Liver (tissue), 9 donors: ENCODE results near the gene NRIP1. TPM values are rescaled to one million over a fixed set of nuclear protein-coding genes. Genes with fewer than 3 reads are reported as not detected.

ENCODE experiments used
- DNase-seq: peaks from one replicate; pipeline ENCODE4 v3.0.0-alpha.2; 2017; ENCODE audit warnings: low spot score
- H3K27ac ChIP-seq, 2 donors: one replicate each; pipeline ENCODE4 v1.7.0; 2013; ENCODE audit warnings: inconsistent platforms in 2 of 2, low read length in 2 of 2, control low read depth in 1 of 2, low read depth in 1 of 2, mild to moderate bottlenecking in 1 of 2
- H3K27me3 ChIP-seq, 4 donors: one replicate each; pipeline versions ENCODE4 v1.6.1 to v1.7.0; 2013; ENCODE audit warnings: low read length in 3 of 4, inconsistent platforms in 1 of 4, mild to moderate bottlenecking in 1 of 4, moderate library complexity in 1 of 4; ENCODE audit not compliant: control insufficient read depth in 4 of 4, insufficient read depth in 4 of 4
- H3K36me3 ChIP-seq, 4 donors: one replicate each; pipeline versions ENCODE4 v1.6.1 to v1.7.0; 2013; ENCODE audit warnings: low read length in 3 of 4, mild to moderate bottlenecking in 3 of 4, low read depth in 1 of 4, moderate library complexity in 1 of 4; ENCODE audit not compliant: control insufficient read depth in 4 of 4, insufficient read depth in 3 of 4
- H3K4me1 ChIP-seq, 4 donors: one replicate each; pipeline versions ENCODE4 v1.6.1 to v1.7.0; 2013; ENCODE audit warnings: low read length in 3 of 4, mild to moderate bottlenecking in 3 of 4, moderate library complexity in 1 of 4; ENCODE audit not compliant: control insufficient read depth in 4 of 4, insufficient read depth in 4 of 4
- H3K4me3 ChIP-seq, 3 donors: one replicate each; pipeline versions ENCODE4 v1.6.1 to v1.7.0; 2013; ENCODE audit warnings: low read length in 3 of 3, control low read depth in 1 of 3, low read depth in 1 of 3, mild to moderate bottlenecking in 1 of 3
- H3K9ac ChIP-seq, 2 donors: one replicate each; pipeline ENCODE4 v1.7.0; 2013; ENCODE audit warnings: low read length in 2 of 2, mild to moderate bottlenecking in 2 of 2, moderate library complexity in 2 of 2, control low read depth in 1 of 2, low read depth in 1 of 2
- H3K9me3 ChIP-seq, 4 donors: one replicate each; pipeline versions ENCODE4 v1.6.1 to v1.7.0; 2013; ENCODE audit warnings: low read length in 3 of 4; ENCODE audit not compliant: control insufficient read depth in 4 of 4
- EGR1 ChIP-seq, 2 donors: IDR thresholded peaks; 2 replicates each; pipeline ENCODE4 v1.6.1; 2016 to 2018; ENCODE audit warnings: antibody characterized with exemption in 2 of 2, low read depth in 2 of 2
- FOXA1 ChIP-seq: IDR thresholded peaks from 2 replicates; pipeline ENCODE4 v1.6.1; 2016; ENCODE audit warnings: antibody characterized with exemption
- GABPA ChIP-seq, 2 donors: IDR thresholded peaks in 1 of 2; conservative IDR thresholded peaks in 1 of 2; 2 replicates each; pipeline ENCODE4 v1.6.1; 2016; ENCODE audit warnings: antibody characterized with exemption in 2 of 2, mild to moderate bottlenecking in 1 of 2, moderate library complexity in 1 of 2
- HNF4A ChIP-seq, 2 donors: conservative IDR thresholded peaks; 2 replicates each; pipeline ENCODE4 v1.6.1; 2016; ENCODE audit warnings: antibody characterized with exemption in 2 of 2, mild to moderate bottlenecking in 2 of 2
- HNF4G ChIP-seq: IDR thresholded peaks from 2 replicates; pipeline ENCODE4 v1.6.1; 2016; ENCODE audit warnings: antibody characterized with exemption
- NR2F2 ChIP-seq: IDR thresholded peaks from 2 replicates; pipeline ENCODE4 v1.6.1; 2016; ENCODE audit warnings: antibody characterized with exemption
- RAD21 ChIP-seq, 2 donors: IDR thresholded peaks; 2 replicates each; pipeline ENCODE4 v1.6.1; 2016; ENCODE audit warnings: antibody characterized with exemption in 2 of 2, mild to moderate bottlenecking in 2 of 2
- RXRA ChIP-seq, 2 donors: IDR thresholded peaks; 2 replicates each; pipeline ENCODE4 v1.6.1; 2017 to 2018; ENCODE audit warnings: antibody characterized with exemption in 2 of 2, mild to moderate bottlenecking in 1 of 2
- SP1 ChIP-seq: IDR thresholded peaks from 2 replicates; pipeline ENCODE4 v1.6.1; 2018; ENCODE audit warnings: antibody characterized with exemption, mild to moderate bottlenecking
- TAF1 ChIP-seq: conservative IDR thresholded peaks from 2 replicates; pipeline ENCODE4 v1.6.1; 2016; ENCODE audit warnings: antibody characterized with exemption, mild to moderate bottlenecking
- YY1 ChIP-seq: IDR thresholded peaks from 2 replicates; pipeline ENCODE4 v1.6.1; 2016; ENCODE audit warnings: antibody characterized with exemption, mild to moderate bottlenecking
- WGBS: extraction: QIAGEN DNeasy Blood & Tissue Kit; methylation state at CpG from one replicate; pipeline ENCODE4 v1.1.7; 2013; 5-methylcytosine and 5-hydroxymethylcytosine counted together
- polyA plus RNA-seq, 2 donors: library from polyadenylated mRNA; stranded (reverse) in 1 of 2; unstranded in 1 of 2; fragments of 200-250 nt in 1 of 2; fragments of >200 nt in 1 of 2; fragmentation: Nextera tagmentation in 1 of 2; extraction: Ambion mirVana in 1 of 2; gene quantifications; one replicate each; pipeline versions ENCODE4 v1.2.1 to v1.2.3, GENCODE V29; 2013 to 2015
- total RNA-seq, 2 donors: library from RNA; depleted of rRNA; stranded (reverse); fragments of >200 nt; gene quantifications; one replicate each; pipeline ENCODE4 v1.2.3, GENCODE V29; 2014
- TF ChIP-seq, protein P1 (sequence below): IDR thresholded peaks from 2 replicates; pipeline ENCODE4 v1.6.1; 2016; ENCODE audit warnings: antibody characterized with exemption
- TF ChIP-seq, protein P2 (sequence below): IDR thresholded peaks from 2 replicates; pipeline ENCODE4 v1.6.1; 2016; ENCODE audit warnings: antibody characterized with exemption
- TF ChIP-seq, protein P3 (sequence below): IDR thresholded peaks from 2 replicates; pipeline ENCODE4 v1.6.1; 2016; ENCODE audit warnings: antibody characterized with exemption
- TF ChIP-seq, protein P4 (sequence below): fragments of 150-350 bp; IDR thresholded peaks from 2 replicates; pipeline ENCODE4 v1.5.1; 2017; ENCODE audit warnings: improper control_type of control experiment, low read depth, low read length; ENCODE audit not compliant: missing input control
- TF ChIP-seq, protein P5 (sequence below): IDR thresholded peaks from 2 replicates; pipeline ENCODE4 v1.6.1; 2016; ENCODE audit warnings: antibody characterized with exemption, mild to moderate bottlenecking
- donor health status: healthy.
- donor health status: healthy.
- donor health status: healthy.
- donor health status: healthy.
- donor health status: healthy.

NRIP1 gene
- total and polyA plus RNA-seq, 4 donors, result 3.8 to 28.4 (median 12.6) TPM

DNA sequence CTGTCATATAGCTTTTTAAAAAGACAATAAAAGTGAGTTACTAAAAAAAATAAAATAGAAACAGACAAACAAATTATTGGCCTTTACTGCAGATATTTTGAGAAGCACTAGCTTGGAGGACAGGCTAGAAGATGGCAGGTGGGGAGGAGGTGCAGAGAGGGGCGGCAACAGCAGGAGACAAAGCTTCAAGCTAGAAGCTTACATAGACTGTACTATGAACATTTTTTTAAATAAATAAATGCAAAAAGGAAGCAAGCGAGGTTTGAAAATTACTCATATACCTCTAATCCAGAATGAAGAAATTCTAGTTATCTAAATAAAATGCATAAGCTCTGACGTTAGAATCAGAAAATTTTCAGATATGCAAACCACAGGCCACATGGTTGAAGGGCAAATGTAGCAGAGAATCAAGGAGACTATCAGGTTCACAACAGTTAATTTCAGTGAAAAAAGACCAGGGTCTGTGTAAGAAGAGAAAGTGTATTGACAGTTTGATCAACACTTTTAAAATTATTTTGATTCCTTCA, 54.9 kb downstream of the NRIP1 start:
- no peaks in the 10 kb centered on the region for H3K9me3 ChIP-seq
- no peak overlapping the region for H3K9ac ChIP-seq
- H3K4me1 ChIP-seq, result peaks cover 0 to 10% (median 5%) of the 10 kb centered on the region in 4 donors
- H3K36me3 ChIP-seq, result peaks cover 1 to 4% (median 2%) of the 10 kb centered on the region in 4 donors
- no peak for DNase-seq
- H3K27ac ChIP-seq, result no peak overlapping the region
- TF ChIP-seq FOXA1 (no peak), EGR1 (IDR thresholded peaks at IDR 0.05; ENCODE audit: low read depth in 2 of 2) (no peak), YY1 (no peak), GABPA (IDR thresholded peaks at IDR 0.05 in 1 of 2, conservative IDR thresholded peaks at IDR 0.05 in 1 of 2) (no peak), NR2F2 (no peak), TAF1 (no peak), HNF4A (conservative IDR thresholded peaks at IDR 0.05) (no peak), HNF4G (no peak), RAD21 (IDR thresholded peaks at IDR 0.05) (no peak), RXRA (IDR thresholded peaks at IDR 0.05) (no peak), SP1 (no peak)
- TF ChIP-seq, protein P1, sequence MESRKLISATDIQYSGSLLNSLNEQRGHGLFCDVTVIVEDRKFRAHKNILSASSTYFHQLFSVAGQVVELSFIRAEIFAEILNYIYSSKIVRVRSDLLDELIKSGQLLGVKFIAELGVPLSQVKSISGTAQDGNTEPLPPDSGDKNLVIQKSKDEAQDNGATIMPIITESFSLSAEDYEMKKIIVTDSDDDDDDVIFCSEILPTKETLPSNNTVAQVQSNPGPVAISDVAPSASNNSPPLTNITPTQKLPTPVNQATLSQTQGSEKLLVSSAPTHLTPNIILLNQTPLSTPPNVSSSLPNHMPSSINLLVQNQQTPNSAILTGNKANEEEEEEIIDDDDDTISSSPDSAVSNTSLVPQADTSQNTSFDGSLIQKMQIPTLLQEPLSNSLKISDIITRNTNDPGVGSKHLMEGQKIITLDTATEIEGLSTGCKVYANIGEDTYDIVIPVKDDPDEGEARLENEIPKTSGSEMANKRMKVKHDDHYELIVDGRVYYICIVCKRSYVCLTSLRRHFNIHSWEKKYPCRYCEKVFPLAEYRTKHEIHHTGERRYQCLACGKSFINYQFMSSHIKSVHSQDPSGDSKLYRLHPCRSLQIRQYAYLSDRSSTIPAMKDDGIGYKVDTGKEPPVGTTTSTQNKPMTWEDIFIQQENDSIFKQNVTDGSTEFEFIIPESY, result no peak
- TF ChIP-seq, protein P2, sequence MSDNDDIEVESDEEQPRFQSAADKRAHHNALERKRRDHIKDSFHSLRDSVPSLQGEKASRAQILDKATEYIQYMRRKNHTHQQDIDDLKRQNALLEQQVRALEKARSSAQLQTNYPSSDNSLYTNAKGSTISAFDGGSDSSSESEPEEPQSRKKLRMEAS, result no peak
- TF ChIP-seq, protein P3, sequence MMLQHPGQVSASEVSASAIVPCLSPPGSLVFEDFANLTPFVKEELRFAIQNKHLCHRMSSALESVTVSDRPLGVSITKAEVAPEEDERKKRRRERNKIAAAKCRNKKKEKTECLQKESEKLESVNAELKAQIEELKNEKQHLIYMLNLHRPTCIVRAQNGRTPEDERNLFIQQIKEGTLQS, result no peak
- TF ChIP-seq, protein P4, sequence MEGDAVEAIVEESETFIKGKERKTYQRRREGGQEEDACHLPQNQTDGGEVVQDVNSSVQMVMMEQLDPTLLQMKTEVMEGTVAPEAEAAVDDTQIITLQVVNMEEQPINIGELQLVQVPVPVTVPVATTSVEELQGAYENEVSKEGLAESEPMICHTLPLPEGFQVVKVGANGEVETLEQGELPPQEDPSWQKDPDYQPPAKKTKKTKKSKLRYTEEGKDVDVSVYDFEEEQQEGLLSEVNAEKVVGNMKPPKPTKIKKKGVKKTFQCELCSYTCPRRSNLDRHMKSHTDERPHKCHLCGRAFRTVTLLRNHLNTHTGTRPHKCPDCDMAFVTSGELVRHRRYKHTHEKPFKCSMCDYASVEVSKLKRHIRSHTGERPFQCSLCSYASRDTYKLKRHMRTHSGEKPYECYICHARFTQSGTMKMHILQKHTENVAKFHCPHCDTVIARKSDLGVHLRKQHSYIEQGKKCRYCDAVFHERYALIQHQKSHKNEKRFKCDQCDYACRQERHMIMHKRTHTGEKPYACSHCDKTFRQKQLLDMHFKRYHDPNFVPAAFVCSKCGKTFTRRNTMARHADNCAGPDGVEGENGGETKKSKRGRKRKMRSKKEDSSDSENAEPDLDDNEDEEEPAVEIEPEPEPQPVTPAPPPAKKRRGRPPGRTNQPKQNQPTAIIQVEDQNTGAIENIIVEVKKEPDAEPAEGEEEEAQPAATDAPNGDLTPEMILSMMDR, result no peak
- TF ChIP-seq, protein P5, sequence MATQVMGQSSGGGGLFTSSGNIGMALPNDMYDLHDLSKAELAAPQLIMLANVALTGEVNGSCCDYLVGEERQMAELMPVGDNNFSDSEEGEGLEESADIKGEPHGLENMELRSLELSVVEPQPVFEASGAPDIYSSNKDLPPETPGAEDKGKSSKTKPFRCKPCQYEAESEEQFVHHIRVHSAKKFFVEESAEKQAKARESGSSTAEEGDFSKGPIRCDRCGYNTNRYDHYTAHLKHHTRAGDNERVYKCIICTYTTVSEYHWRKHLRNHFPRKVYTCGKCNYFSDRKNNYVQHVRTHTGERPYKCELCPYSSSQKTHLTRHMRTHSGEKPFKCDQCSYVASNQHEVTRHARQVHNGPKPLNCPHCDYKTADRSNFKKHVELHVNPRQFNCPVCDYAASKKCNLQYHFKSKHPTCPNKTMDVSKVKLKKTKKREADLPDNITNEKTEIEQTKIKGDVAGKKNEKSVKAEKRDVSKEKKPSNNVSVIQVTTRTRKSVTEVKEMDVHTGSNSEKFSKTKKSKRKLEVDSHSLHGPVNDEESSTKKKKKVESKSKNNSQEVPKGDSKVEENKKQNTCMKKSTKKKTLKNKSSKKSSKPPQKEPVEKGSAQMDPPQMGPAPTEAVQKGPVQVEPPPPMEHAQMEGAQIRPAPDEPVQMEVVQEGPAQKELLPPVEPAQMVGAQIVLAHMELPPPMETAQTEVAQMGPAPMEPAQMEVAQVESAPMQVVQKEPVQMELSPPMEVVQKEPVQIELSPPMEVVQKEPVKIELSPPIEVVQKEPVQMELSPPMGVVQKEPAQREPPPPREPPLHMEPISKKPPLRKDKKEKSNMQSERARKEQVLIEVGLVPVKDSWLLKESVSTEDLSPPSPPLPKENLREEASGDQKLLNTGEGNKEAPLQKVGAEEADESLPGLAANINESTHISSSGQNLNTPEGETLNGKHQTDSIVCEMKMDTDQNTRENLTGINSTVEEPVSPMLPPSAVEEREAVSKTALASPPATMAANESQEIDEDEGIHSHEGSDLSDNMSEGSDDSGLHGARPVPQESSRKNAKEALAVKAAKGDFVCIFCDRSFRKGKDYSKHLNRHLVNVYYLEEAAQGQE, result no peak
- WGBS, result 88% methylated on average over 3 of the region's 3 CpGs
- H3K27me3 ChIP-seq, result no peaks in the 10 kb centered on the region
- H3K4me3 ChIP-seq, result no peak overlapping the region
